Transverse colon (tissue), 4 donors: Measurements from ENCODE around the gene ARHGAP12.

Experiments
- EP300 ChIP-seq: sonication (generic); formaldehyde crosslinking; IDR thresholded peaks from one replicate; pipeline ENCODE4 v1.6.1; 2017; ENCODE audit warnings: antibody characterized with exemption, low read depth
- POLR2A ChIP-seq: fragments of 450-650 bp; IDR thresholded peaks from one replicate; pipeline ENCODE4 v1.6.1; 2016; ENCODE audit warnings: antibody characterized with exemption, mild to moderate bottlenecking, moderate library complexity
- POLR2AphosphoS5 ChIP-seq, 3 donors: sonication (generic); formaldehyde crosslinking; IDR thresholded peaks; one replicate each; pipeline ENCODE4 v1.6.1; 2016; ENCODE audit warnings: antibody characterized with exemption in 3 of 3
- TF ChIP-seq, protein P1 (sequence below), 5 experiments: fragments of 200-600 bp in 3 of 5; fragments of 450-650 bp in 2 of 5; sonication (generic) in 3 of 5; IDR thresholded peaks; 1 replicate in 2 of 5; 2 replicates in 3 of 5; pipeline ENCODE4 v1.5.1; 2016 to 2017; ENCODE audit warnings: antibody characterized with exemption in 5 of 5, inconsistent platforms in 3 of 5, mild to moderate bottlenecking in 2 of 5, moderate library complexity in 1 of 5

DNA sequence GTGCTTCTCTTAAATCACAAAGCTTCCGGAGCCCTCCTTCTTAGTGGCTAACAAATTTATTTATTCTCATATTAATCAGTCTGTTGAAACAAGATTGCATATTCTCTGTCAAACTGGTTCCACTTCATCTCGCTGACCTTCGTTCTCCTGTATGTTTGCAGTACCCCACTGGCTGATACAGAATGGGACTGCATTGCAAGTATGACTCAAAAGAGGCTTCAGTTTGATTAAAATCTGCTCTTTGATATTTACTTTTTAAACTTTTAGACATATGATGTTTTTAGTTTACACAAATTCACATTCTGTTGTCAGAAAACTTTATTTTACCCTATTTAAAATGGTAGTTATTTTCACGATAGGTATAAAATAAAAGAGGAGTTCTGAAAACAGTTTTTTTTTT, 14.3 kb upstream of the ARHGAP12 start:
- TF ChIP-seq POLR2A (no peak), POLR2AphosphoS5 (IDR thresholded peaks at IDR 0.05) (no peak), EP300 (no peak)
- TF ChIP-seq, protein P1, sequence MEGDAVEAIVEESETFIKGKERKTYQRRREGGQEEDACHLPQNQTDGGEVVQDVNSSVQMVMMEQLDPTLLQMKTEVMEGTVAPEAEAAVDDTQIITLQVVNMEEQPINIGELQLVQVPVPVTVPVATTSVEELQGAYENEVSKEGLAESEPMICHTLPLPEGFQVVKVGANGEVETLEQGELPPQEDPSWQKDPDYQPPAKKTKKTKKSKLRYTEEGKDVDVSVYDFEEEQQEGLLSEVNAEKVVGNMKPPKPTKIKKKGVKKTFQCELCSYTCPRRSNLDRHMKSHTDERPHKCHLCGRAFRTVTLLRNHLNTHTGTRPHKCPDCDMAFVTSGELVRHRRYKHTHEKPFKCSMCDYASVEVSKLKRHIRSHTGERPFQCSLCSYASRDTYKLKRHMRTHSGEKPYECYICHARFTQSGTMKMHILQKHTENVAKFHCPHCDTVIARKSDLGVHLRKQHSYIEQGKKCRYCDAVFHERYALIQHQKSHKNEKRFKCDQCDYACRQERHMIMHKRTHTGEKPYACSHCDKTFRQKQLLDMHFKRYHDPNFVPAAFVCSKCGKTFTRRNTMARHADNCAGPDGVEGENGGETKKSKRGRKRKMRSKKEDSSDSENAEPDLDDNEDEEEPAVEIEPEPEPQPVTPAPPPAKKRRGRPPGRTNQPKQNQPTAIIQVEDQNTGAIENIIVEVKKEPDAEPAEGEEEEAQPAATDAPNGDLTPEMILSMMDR (IDR thresholded peaks at IDR 0.05), result no peak
